C4-2B (cell line): Measurements from ENCODE around the gene CRIP2.

Experiments used
- H3K27ac ChIP-seq: fragments of 450-650 bp; 2 replicates; pipeline ENCODE4 v1.5.1; 2017
- CTCF ChIP-seq: fragments of 450-650 bp; conservative IDR thresholded peaks from 2 replicates; pipeline ENCODE4 v1.5.1; 2017; ENCODE audit warnings: mild to moderate bottlenecking
- ZFX ChIP-seq: fragments of 450-650 bp; IDR thresholded peaks from 2 replicates; pipeline ENCODE4 v1.6.1; 2017

Gene CRIP2

GRCh38 chr14:105458010-105458409 is 16.6 kb upstream of the CRIP2 start:
- no peak overlapping the region for H3K27ac ChIP-seq
- no peak for TF ChIP-seq ZFX
- no peak for TF ChIP-seq CTCF

GRCh38 chr14:105458571-105458970 is 16.1 kb upstream of the CRIP2 start:
- no peak overlapping the region for H3K27ac ChIP-seq

GRCh38 chr14:105460116-105460515 is 14.5 kb upstream of the CRIP2 start:
- H3K27ac ChIP-seq = no peak overlapping the region
- no peak for TF ChIP-seq CTCF
- TF ChIP-seq ZFX = no peak

More at GRCh38 chr14:105458571-105458970, 16.1 kb upstream of the CRIP2 start:
- TF ChIP-seq CTCF (no peak), ZFX (no peak)

- TF ChIP-seq CTCF (no peak), ZFX (no peak)
- H3K27ac ChIP-seq = no peak overlapping the region
These were observed 14.0 kb upstream of the CRIP2 start for GRCh38 chr14:105460616-105461015.

- H3K27ac ChIP-seq = no peak overlapping the region
- no peak for TF ChIP-seq ZFX
These were observed 12.7 kb upstream of the CRIP2 start for GRCh38 chr14:105461903-105462302.

- H3K27ac ChIP-seq = no peak overlapping the region
- no peak for TF ChIP-seq ZFX
- no peak for TF ChIP-seq CTCF
These were observed 10.1 kb upstream of the CRIP2 start for GRCh38 chr14:105464501-105464900.

- peak overlapping the region; percentile 91 for H3K27ac ChIP-seq
- no peak for TF ChIP-seq ZFX
- no peak for TF ChIP-seq CTCF
These were observed 9.2 kb upstream of the CRIP2 start for GRCh38 chr14:105465209-105466031.
